ENCODE measurements around the gene WNT16.

DNA sequence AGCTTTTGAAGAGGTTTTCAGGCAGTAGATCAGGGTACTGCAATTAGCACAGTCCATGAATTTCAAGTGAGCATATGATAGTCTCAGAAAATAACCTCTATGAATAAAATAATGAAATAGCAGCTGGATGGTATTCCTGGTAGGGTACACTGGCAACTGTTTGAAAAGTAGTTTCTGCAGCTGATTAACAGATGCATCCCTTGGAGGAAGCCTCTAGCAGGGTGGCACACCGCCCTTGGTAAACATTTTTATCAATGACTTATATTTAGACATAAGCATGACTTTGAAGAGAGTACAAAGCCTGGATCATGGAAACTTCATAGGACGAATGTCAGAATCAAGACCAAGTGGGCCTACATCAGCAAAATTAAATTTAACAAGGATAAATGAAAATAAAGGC is 26.8 kb downstream of the WNT16 start:
- TF ChIP-seq, protein P1, sequence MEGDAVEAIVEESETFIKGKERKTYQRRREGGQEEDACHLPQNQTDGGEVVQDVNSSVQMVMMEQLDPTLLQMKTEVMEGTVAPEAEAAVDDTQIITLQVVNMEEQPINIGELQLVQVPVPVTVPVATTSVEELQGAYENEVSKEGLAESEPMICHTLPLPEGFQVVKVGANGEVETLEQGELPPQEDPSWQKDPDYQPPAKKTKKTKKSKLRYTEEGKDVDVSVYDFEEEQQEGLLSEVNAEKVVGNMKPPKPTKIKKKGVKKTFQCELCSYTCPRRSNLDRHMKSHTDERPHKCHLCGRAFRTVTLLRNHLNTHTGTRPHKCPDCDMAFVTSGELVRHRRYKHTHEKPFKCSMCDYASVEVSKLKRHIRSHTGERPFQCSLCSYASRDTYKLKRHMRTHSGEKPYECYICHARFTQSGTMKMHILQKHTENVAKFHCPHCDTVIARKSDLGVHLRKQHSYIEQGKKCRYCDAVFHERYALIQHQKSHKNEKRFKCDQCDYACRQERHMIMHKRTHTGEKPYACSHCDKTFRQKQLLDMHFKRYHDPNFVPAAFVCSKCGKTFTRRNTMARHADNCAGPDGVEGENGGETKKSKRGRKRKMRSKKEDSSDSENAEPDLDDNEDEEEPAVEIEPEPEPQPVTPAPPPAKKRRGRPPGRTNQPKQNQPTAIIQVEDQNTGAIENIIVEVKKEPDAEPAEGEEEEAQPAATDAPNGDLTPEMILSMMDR (conservative IDR thresholded peaks at IDR 0.05; ENCODE audit: low read depth in 2 of 2): no peak
- TF ChIP-seq EZH2 (IDR thresholded peaks at IDR 0.05; ENCODE audit: low read depth, unreplicated experiment) (no peak), CREB1 (CRISPR knock-in tag; IDR thresholded peaks at IDR 0.05; ENCODE audit: low read depth) (no peak), EZH2phosphoT487 (IDR thresholded peaks at IDR 0.05; ENCODE audit: unreplicated experiment) (no peak), POLR2AphosphoS5 (IDR thresholded peaks at IDR 0.05; ENCODE audit: low read depth) (no peak), JUNB (IDR thresholded peaks at IDR 0.05; ENCODE audit: unreplicated experiment) (no peak), ZNF114 (CRISPR knock-in tag; IDR thresholded peaks at IDR 0.05) (no peak), ZNF331 (CRISPR knock-in tag; IDR thresholded peaks at IDR 0.05; ENCODE audit: low read depth) (no peak), NANOG (IDR thresholded peaks at IDR 0.05; ENCODE audit: borderline replicate concordance) (no peak), STAT1 (IDR thresholded peaks at IDR 0.05; ENCODE audit: unreplicated experiment) (no peak)
- TF ChIP-seq, protein P2, sequence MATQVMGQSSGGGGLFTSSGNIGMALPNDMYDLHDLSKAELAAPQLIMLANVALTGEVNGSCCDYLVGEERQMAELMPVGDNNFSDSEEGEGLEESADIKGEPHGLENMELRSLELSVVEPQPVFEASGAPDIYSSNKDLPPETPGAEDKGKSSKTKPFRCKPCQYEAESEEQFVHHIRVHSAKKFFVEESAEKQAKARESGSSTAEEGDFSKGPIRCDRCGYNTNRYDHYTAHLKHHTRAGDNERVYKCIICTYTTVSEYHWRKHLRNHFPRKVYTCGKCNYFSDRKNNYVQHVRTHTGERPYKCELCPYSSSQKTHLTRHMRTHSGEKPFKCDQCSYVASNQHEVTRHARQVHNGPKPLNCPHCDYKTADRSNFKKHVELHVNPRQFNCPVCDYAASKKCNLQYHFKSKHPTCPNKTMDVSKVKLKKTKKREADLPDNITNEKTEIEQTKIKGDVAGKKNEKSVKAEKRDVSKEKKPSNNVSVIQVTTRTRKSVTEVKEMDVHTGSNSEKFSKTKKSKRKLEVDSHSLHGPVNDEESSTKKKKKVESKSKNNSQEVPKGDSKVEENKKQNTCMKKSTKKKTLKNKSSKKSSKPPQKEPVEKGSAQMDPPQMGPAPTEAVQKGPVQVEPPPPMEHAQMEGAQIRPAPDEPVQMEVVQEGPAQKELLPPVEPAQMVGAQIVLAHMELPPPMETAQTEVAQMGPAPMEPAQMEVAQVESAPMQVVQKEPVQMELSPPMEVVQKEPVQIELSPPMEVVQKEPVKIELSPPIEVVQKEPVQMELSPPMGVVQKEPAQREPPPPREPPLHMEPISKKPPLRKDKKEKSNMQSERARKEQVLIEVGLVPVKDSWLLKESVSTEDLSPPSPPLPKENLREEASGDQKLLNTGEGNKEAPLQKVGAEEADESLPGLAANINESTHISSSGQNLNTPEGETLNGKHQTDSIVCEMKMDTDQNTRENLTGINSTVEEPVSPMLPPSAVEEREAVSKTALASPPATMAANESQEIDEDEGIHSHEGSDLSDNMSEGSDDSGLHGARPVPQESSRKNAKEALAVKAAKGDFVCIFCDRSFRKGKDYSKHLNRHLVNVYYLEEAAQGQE (IDR thresholded peaks at IDR 0.05; ENCODE audit: unreplicated experiment): no peak
- TF ChIP-seq, protein P3, sequence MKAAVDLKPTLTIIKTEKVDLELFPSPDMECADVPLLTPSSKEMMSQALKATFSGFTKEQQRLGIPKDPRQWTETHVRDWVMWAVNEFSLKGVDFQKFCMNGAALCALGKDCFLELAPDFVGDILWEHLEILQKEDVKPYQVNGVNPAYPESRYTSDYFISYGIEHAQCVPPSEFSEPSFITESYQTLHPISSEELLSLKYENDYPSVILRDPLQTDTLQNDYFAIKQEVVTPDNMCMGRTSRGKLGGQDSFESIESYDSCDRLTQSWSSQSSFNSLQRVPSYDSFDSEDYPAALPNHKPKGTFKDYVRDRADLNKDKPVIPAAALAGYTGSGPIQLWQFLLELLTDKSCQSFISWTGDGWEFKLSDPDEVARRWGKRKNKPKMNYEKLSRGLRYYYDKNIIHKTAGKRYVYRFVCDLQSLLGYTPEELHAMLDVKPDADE (IDR thresholded peaks at IDR 0.05): no peak
- TF ChIP-seq, protein P4, sequence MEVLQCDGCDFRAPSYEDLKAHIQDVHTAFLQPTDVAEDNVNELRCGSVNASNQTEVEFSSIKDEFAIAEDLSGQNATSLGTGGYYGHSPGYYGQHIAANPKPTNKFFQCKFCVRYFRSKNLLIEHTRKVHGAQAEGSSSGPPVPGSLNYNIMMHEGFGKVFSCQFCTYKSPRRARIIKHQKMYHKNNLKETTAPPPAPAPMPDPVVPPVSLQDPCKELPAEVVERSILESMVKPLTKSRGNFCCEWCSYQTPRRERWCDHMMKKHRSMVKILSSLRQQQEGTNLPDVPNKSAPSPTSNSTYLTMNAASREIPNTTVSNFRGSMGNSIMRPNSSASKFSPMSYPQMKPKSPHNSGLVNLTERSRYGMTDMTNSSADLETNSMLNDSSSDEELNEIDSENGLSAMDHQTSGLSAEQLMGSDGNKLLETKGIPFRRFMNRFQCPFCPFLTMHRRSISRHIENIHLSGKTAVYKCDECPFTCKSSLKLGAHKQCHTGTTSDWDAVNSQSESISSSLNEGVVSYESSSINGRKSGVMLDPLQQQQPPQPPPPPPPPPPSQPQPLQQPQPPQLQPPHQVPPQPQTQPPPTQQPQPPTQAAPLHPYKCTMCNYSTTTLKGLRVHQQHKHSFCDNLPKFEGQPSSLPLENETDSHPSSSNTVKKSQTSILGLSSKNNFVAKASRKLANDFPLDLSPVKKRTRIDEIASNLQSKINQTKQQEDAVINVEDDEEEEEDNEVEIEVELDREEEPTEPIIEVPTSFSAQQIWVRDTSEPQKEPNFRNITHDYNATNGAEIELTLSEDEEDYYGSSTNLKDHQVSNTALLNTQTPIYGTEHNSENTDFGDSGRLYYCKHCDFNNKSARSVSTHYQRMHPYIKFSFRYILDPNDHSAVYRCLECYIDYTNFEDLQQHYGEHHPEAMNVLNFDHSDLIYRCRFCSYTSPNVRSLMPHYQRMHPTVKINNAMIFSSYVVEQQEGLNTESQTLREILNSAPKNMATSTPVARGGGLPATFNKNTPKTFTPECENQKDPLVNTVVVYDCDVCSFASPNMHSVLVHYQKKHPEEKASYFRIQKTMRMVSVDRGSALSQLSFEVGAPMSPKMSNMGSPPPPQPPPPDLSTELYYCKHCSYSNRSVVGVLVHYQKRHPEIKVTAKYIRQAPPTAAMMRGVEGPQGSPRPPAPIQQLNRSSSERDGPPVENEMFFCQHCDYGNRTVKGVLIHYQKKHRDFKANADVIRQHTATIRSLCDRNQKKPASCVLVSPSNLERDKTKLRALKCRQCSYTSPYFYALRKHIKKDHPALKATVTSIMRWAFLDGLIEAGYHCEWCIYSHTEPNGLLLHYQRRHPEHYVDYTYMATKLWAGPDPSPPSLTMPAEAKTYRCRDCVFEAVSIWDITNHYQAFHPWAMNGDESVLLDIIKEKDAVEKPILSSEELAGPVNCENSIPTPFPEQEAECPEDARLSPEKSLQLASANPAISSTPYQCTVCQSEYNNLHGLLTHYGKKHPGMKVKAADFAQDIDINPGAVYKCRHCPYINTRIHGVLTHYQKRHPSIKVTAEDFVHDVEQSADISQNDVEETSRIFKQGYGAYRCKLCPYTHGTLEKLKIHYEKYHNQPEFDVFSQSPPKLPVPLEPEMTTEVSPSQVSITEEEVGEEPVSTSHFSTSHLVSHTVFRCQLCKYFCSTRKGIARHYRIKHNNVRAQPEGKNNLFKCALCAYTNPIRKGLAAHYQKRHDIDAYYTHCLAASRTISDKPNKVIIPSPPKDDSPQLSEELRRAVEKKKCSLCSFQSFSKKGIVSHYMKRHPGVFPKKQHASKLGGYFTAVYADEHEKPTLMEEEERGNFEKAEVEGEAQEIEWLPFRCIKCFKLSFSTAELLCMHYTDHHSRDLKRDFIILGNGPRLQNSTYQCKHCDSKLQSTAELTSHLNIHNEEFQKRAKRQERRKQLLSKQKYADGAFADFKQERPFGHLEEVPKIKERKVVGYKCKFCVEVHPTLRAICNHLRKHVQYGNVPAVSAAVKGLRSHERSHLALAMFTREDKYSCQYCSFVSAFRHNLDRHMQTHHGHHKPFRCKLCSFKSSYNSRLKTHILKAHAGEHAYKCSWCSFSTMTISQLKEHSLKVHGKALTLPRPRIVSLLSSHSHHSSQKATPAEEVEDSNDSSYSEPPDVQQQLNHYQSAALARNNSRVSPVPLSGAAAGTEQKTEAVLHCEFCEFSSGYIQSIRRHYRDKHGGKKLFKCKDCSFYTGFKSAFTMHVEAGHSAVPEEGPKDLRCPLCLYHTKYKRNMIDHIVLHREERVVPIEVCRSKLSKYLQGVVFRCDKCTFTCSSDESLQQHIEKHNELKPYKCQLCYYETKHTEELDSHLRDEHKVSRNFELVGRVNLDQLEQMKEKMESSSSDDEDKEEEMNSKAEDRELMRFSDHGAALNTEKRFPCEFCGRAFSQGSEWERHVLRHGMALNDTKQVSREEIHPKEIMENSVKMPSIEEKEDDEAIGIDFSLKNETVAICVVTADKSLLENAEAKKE (CRISPR knock-in tag; IDR thresholded peaks at IDR 0.05): no peak
